Measurements from ENCODE around the gene HMGA1.
"Not testable (repeated sequence)": the region's sequence is repeated elsewhere in the genome, so short reads cannot be mapped to it uniquely, and the experiment has no call there.

Gene HMGA1

GRCh38 chr6:34248727-34249468 lies 12.2 kb downstream of the HMGA1 start, which contains the start of gene SMIM29:
TSS of gene SMIM29 (minus strand) at chr6:34249006. CDS start at chr6:34247791, 1,215 bp downstream.
- H3K9me3 ChIP-seq (ENCODE audit: control insufficient read depth, insufficient read depth, low read depth, low read length): no peaks in the 10 kb centered on the region
- H3K36me3 ChIP-seq (ENCODE audit: control insufficient read depth, insufficient read depth, low read length): peaks cover 12% of the 10 kb centered on the region
- peaks cover 9% of the 10 kb centered on the region for H3K4me1 ChIP-seq (ENCODE audit: control insufficient read depth, insufficient read depth, low read length)
- H3K4me3 ChIP-seq (ENCODE audit: low read depth, low read length): peak within 1 kb of the TSS; percentile 76
- peak within 1 kb of the TSS; percentile 85 for H3K9ac ChIP-seq (ENCODE audit: low read length)
- H3K27me3 ChIP-seq (ENCODE audit: control insufficient read depth, insufficient read depth, low read length): no peaks in the 10 kb centered on the region
- H3K27ac ChIP-seq (ENCODE audit: low read depth, low read length): no peak within 1 kb of the TSS; the same call in 1 of the 2 replicates

- peak overlapping the region; percentile 76 for H3K4me3 ChIP-seq (ENCODE audit: low read depth, low read length)
- peak overlapping the region; percentile 85 for H3K9ac ChIP-seq (ENCODE audit: low read length)
- H3K4me1 ChIP-seq (ENCODE audit: control insufficient read depth, insufficient read depth, low read length): peaks cover 5% of the 10 kb centered on the region; the same call in 1 of the 2 replicates
- no peak overlapping the region for H3K27ac ChIP-seq (ENCODE audit: low read depth, low read length)
- H3K36me3 ChIP-seq (ENCODE audit: control insufficient read depth, insufficient read depth, low read length): peaks cover 4% of the 10 kb centered on the region
- H3K27me3 ChIP-seq (ENCODE audit: control insufficient read depth, insufficient read depth, low read length): no peaks in the 10 kb centered on the region
- no peaks in the 10 kb centered on the region for H3K9me3 ChIP-seq (ENCODE audit: control insufficient read depth, insufficient read depth, low read depth, low read length)
These were observed 13.0 kb downstream of the HMGA1 start for GRCh38 chr6:34249469-34250261.

GRCh38 chr6:34252395-34252794 lies 15.7 kb downstream of the HMGA1 start:
- H3K27ac ChIP-seq (ENCODE audit: low read depth, low read length): not testable (repeated sequence)

GRCh38 chr6:34259529-34260069 lies 22.9 kb downstream of the HMGA1 start:
- Histone ChIP-seq H3K9ac (ENCODE audit: low read length) (no peak overlapping the region), H3K27ac (ENCODE audit: low read depth, low read length) (no peak overlapping the region), H3K27me3 (ENCODE audit: control insufficient read depth, insufficient read depth, low read length) (no peaks in the 10 kb centered on the region), H3K4me3 (ENCODE audit: low read depth, low read length) (no peak overlapping the region), H3K9me3 (ENCODE audit: control insufficient read depth, insufficient read depth, low read depth, low read length) (peaks cover 13% of the 10 kb centered on the region; the same call in 1 of the 2 replicates), H3K4me1 (ENCODE audit: control insufficient read depth, insufficient read depth, low read length) (no peaks in the 10 kb centered on the region), H3K36me3 (ENCODE audit: control insufficient read depth, insufficient read depth, low read length) (no peaks in the 10 kb centered on the region)

More at GRCh38 chr6:34252395-34252794, 15.7 kb downstream of the HMGA1 start:
- not testable (repeated sequence) for H3K4me1 ChIP-seq (ENCODE audit: control insufficient read depth, insufficient read depth, low read length); H3K36me3 ChIP-seq (ENCODE audit: control insufficient read depth, insufficient read depth, low read length); H3K27me3 ChIP-seq (ENCODE audit: control insufficient read depth, insufficient read depth, low read length); H3K4me3 ChIP-seq (ENCODE audit: low read depth, low read length); H3K9me3 ChIP-seq (ENCODE audit: control insufficient read depth, insufficient read depth, low read depth, low read length); H3K9ac ChIP-seq (ENCODE audit: low read length)

GRCh38 chr6:34260576-34261267 lies 24.0 kb downstream of the HMGA1 start:
- no peaks in the 10 kb centered on the region for H3K4me1 ChIP-seq (ENCODE audit: control insufficient read depth, insufficient read depth, low read length)
- H3K4me3 ChIP-seq (ENCODE audit: low read depth, low read length): no peak overlapping the region
- H3K9me3 ChIP-seq (ENCODE audit: control insufficient read depth, insufficient read depth, low read depth, low read length): peaks cover 13% of the 10 kb centered on the region; the same call in 1 of the 2 replicates
- H3K27ac ChIP-seq (ENCODE audit: low read depth, low read length): no peak overlapping the region
- no peak overlapping the region for H3K9ac ChIP-seq (ENCODE audit: low read length)
- no peaks in the 10 kb centered on the region for H3K36me3 ChIP-seq (ENCODE audit: control insufficient read depth, insufficient read depth, low read length)
- no peaks in the 10 kb centered on the region for H3K27me3 ChIP-seq (ENCODE audit: control insufficient read depth, insufficient read depth, low read length)

- not testable (repeated sequence) for H3K4me1 ChIP-seq (ENCODE audit: control insufficient read depth, insufficient read depth, low read length); H3K9ac ChIP-seq (ENCODE audit: low read length); H3K27ac ChIP-seq (ENCODE audit: low read depth, low read length)
These were observed 26.8 kb downstream of the HMGA1 start for GRCh38 chr6:34263484-34263883.

GRCh38 chr6:34267746-34268145 lies 31.1 kb downstream of the HMGA1 start:
- no peaks in the 10 kb centered on the region for H3K36me3 ChIP-seq (ENCODE audit: control insufficient read depth, insufficient read depth, low read length)
- no peaks in the 10 kb centered on the region; the same call in 1 of the 2 replicates for H3K9me3 ChIP-seq (ENCODE audit: control insufficient read depth, insufficient read depth, low read depth, low read length)
- no peak overlapping the region for H3K4me3 ChIP-seq (ENCODE audit: low read depth, low read length)
- no peak overlapping the region for H3K27ac ChIP-seq (ENCODE audit: low read depth, low read length)
- H3K9ac ChIP-seq (ENCODE audit: low read length): no peak overlapping the region
- H3K4me1 ChIP-seq (ENCODE audit: control insufficient read depth, insufficient read depth, low read length): peaks cover 4% of the 10 kb centered on the region; the same call in 1 of the 2 replicates
- no peaks in the 10 kb centered on the region for H3K27me3 ChIP-seq (ENCODE audit: control insufficient read depth, insufficient read depth, low read length)

More at GRCh38 chr6:34263484-34263883, 26.8 kb downstream of the HMGA1 start:
- H3K27me3 ChIP-seq (ENCODE audit: control insufficient read depth, insufficient read depth, low read length); H3K4me3 ChIP-seq (ENCODE audit: low read depth, low read length); H3K36me3 ChIP-seq (ENCODE audit: control insufficient read depth, insufficient read depth, low read length): not testable (repeated sequence)
- peaks cover 13% of the 10 kb centered on the region; the same call in 1 of the 2 replicates for H3K9me3 ChIP-seq (ENCODE audit: control insufficient read depth, insufficient read depth, low read depth, low read length)

GRCh38 chr6:34269132-34269531 lies 32.5 kb downstream of the HMGA1 start:
- not testable (repeated sequence) for H3K4me3 ChIP-seq (ENCODE audit: low read depth, low read length); H3K27me3 ChIP-seq (ENCODE audit: control insufficient read depth, insufficient read depth, low read length); H3K36me3 ChIP-seq (ENCODE audit: control insufficient read depth, insufficient read depth, low read length); H3K9me3 ChIP-seq (ENCODE audit: control insufficient read depth, insufficient read depth, low read depth, low read length); H3K4me1 ChIP-seq (ENCODE audit: control insufficient read depth, insufficient read depth, low read length); H3K27ac ChIP-seq (ENCODE audit: low read depth, low read length); H3K9ac ChIP-seq (ENCODE audit: low read length)

GRCh38 chr6:34269658-34270341 lies 33.1 kb downstream of the HMGA1 start:
- not testable (repeated sequence) for H3K36me3 ChIP-seq (ENCODE audit: control insufficient read depth, insufficient read depth, low read length); H3K27ac ChIP-seq (ENCODE audit: low read depth, low read length); H3K4me3 ChIP-seq (ENCODE audit: low read depth, low read length); H3K9ac ChIP-seq (ENCODE audit: low read length); H3K9me3 ChIP-seq (ENCODE audit: control insufficient read depth, insufficient read depth, low read depth, low read length); H3K27me3 ChIP-seq (ENCODE audit: control insufficient read depth, insufficient read depth, low read length); H3K4me1 ChIP-seq (ENCODE audit: control insufficient read depth, insufficient read depth, low read length)

Data from HUES6 (cell line).